ENCODE data around the gene EML1.

Gene EML1

GRCh38 chr14:99968191-99968920 lies 175.1 kb downstream of the EML1 start:
- DNase-seq (ENCODE audit: low spot score), result no peak

DNA sequence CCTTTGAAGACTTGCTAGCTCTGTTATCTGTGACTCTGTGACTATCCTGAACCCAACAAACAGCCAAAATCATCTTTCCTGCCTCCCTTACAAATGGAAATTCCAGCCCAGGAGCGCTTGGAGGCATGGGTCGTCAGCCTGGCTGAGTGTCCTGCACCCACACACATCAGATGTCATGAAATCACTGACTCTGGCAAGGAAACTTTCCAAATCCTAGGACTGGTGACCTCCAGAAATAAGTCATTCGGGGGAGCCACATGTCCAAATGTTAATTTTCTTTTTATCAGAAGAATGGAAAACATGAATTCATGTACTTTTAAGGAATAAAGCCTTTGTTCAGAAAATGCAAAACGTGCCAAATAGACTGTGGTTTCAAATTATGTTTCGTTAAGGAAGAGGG lies 175.7 kb downstream of the EML1 start:
- DNase-seq (ENCODE audit: low spot score), result no peak

- no peak for DNase-seq (ENCODE audit: low spot score)
Observed at GRCh38 chr14:99969673-99970322, 176.6 kb downstream of the EML1 start.

DNA sequence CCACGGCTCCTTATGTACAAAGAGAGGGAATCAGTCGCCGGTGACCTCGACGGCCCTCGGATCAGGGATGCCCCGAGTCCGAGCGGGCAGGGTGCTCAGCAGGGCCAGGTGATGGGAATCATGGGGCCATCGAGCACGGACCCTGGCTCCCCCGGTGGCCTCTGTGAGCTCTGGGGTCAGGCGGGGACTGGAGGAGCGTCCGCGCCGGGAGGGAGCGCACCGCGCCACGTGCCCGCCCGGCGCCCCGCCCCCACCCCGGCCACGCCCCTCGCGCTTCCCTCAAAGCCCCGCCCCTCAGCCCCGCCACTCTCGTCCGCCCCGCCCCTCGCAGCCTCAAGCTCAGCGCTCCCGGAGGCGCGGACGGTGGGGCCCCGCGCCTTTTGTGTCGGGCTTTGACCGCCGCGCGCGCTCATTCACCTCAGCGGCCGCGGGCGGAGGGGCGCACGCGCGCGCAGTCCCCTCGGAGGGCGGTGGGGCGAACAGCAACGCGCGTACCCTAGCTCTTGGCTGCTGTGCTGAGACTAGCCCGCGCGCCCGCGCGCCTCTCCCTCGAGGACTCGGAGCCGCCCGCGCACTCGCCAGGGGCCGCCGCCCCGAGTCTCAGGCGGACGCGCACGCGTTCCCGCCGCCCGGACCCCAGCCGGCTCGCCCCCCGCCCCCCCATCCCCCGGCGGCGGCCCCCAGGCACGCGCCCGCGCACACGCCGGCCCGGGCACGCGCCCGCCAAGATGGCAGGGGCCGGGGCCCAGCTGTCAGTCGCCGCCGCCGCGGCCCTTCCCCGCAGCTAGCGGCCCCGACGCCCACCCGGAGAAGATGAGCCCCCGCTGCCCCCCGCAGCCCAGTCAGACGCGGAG lies 178.1 kb downstream of the EML1 start:
- DNase-seq (ENCODE audit: low spot score), result peak; percentile 94

- DNase-seq (ENCODE audit: low spot score), result peak; percentile 51
Observed at GRCh38 chr14:99971941-99972747, 178.9 kb downstream of the EML1 start.

DNA sequence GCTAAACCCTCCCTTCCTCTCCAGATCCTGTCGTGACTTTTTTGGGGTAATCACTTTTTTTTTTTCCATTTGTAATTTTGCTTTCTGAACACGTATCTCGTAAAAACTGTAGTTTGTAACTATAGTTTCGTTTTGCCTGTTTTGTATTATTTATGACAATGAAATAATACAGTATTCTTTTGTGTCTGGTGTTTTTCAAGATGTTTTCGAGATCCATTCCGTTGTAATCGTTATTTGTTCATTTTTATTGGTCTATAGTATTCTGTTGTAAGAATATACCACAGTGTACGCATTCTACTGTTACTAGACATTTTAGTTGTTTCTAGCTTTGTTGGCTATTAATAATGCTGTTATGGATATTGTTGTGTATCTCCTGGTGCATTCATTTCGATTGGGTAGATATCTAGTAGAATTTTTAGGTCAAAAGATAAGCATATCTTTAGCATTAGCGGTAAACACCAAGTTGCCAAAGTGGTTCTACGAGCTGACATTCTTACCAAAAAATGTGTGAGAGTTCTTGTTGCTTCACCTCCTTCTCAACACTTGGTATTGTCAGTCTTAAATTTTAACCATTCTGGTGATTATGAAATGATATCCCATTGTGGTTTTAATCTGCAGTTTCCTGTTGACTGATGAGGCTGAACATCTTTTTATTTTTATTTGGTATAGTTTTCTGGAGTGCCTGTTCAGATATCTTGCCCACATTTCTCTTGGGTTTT lies 179.7 kb downstream of the EML1 start:
- peak; percentile 25 for DNase-seq (ENCODE audit: low spot score)

- no peak for DNase-seq (ENCODE audit: low spot score)
Observed at GRCh38 chr14:99975190-99975589, 182.0 kb downstream of the EML1 start.

DNA sequence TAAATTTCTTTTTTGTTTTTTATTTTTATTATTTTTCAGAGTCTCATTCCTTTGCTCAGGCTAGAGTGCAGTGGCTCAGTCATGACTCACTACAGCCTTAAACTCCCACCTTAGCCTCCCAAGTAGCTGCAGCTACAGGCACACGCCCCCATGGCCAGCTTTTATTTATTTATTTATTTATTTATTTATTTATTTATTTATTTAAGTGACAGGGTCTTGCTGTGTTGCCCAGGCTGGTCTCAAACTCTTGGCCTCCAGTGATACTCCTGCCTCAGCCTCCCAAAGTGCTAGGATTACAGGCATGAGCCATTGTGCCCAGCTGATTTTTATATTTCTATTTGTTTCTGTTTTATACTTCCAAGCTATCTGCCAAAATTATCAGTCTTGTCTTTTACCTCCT lies 182.8 kb downstream of the EML1 start:
- DNase-seq (ENCODE audit: low spot score), result no peak

DNA sequence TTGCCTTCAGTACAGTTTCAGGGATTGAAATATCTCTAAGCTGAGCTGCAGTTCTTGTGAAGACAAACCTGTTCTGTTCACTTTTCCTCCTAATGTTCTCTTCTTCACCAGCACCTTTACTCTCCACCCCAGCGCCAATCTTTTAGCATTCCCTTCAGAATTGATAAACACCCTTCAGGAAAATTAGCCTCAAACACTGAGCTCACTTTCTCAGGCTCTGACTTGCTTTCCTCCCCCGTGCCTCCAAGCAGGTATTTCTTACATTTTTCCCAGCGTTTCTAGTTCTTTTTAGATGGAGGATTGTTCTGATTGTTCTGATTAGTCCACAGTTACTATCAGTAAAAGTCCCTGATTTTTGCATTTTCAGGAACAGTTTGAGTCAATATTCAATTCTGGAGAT lies 183.5 kb downstream of the EML1 start:
- no peak for DNase-seq (ENCODE audit: low spot score)

GRCh38 chr14:99980299-99980698 lies 187.1 kb downstream of the EML1 start:
- DNase-seq (ENCODE audit: low spot score), result no peak

GRCh38 chr14:99981806-99982205 lies 188.6 kb downstream of the EML1 start:
- DNase-seq (ENCODE audit: low spot score), result peak; percentile 15

- DNase-seq (ENCODE audit: low spot score), result peak; percentile 77
Observed at GRCh38 chr14:99982537-99983250, 189.5 kb downstream of the EML1 start.

GRCh38 chr14:99983251-99984015 lies 190.2 kb downstream of the EML1 start:
- no peak for DNase-seq (ENCODE audit: low spot score)

DNA sequence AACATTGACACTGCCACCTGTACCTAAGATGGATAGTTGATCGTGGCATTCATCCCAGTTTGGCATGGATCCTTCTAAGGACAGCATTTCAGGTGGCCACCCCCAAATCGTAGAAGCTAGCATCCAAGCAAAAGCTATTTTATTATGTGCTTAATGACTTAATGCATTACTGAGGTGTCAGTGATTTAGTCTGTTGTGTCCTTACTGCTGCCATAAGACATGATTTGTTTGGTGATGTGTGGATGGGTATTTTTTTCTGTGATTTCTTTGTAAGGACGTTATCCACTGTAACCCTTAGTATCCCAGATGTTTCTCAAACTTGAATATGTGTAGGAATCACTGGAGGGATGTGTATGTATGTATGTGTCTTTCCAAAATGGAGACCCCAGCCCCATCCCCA lies 190.8 kb downstream of the EML1 start:
- DNase-seq (ENCODE audit: low spot score), result no peak

DNA sequence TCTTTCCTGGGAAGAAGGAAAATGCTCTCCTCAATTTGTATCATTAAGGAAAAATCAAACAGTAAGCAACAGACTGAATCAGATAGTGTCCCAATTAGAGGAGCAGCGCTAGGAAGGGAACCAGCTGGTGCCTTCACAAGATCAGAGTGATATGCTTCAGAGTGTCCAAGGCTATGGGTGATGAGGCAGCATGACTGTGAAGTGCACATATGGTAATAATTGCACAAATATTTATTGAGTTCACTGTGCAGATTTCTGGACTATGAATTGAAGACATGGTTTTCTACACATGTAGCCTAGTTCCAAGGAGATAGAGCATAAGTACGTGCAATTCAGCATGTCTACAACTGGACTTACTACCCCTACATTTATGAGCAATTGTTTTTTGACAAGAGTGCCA lies 193.2 kb downstream of the EML1 start:
- DNase-seq (ENCODE audit: low spot score), result no peak

GRCh38 chr14:99989032-99989431 lies 195.8 kb downstream of the EML1 start:
- DNase-seq (ENCODE audit: low spot score), result no peak

GRCh38 chr14:99990268-99991170 lies 197.3 kb downstream of the EML1 start:
- DNase-seq (ENCODE audit: low spot score), result no peak

DNA sequence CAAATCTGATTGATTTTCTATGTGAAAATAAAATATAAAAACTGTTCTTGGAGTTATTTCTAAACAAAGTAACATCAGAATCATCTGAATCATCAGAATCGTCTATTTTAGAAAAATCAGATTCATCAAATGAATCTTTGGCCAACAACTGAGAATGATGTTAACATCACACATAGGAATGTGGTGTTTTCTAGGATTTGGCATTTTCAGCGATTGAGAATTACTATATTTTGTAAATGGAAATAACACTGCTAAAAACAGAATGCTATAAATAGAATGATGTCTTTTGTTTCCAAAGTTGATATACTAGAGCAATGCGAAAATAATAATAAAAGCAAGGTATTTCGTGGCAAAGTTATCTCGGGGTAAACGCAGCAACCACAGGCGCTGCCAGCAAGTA lies 198.1 kb downstream of the EML1 start:
- no peak for DNase-seq (ENCODE audit: low spot score)

All from NAMALWA (cell line).